ENCODE measurements around the gene COX4I2.
"Not testable (repeated sequence)": the region's sequence is repeated elsewhere in the genome, so short reads cannot be mapped to it uniquely, and the experiment has no call there.

The COX4I2 gene

DNA sequence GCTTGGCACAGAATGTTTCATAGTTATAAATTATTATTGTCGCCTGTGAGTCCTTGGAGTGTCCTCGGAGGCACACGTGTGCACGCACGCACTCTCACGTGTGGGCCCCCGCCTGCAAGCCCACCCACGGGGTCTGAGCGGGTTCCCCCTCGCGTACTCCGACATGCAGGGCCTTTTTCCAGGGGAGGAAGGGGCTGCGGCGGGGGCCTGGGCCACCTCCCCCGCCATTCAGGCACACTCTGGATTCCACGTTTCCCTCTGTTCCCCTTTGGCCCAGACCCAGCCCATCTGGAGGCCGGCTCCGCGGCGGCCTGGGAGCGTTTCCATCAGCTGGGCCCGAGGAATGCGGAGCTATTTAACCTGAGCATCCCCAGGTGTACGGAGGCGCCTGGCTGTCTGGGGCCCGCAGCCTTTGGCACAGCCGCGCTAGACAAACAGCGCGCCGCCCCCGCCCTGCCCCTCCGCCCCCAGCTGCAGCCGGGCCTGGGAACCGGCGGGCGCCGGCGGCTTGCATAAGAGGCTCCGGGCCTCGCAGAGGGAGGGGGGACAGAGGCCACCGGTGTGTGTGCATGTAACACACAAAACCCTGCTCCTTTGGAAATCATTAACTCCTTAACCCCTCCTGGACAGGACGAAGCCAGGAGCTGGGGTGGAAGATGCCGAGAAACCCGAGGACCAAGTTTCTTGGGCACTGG, 29.3 kb upstream of the COX4I2 start:
- no peak for DNase-seq

DNA sequence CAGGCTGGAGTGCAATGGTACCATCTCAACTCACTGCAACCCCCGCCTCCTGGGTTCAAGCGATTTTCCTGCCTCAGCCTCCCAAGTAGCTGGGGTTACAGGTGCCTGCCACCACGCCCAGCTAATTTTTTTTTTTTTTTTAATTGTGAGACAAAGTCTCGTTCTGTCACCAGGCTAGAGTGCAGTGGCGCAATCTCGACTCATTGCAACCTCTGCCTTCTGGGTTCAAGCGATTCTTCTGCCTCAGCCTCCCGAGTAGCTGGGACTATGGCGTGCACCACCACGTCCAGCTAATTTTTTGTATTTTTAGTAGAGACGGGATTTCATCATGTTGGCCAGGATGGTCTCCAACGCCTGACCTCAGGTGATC, 25.5 kb upstream of the COX4I2 start:
- not testable (repeated sequence) for DNase-seq

DNA sequence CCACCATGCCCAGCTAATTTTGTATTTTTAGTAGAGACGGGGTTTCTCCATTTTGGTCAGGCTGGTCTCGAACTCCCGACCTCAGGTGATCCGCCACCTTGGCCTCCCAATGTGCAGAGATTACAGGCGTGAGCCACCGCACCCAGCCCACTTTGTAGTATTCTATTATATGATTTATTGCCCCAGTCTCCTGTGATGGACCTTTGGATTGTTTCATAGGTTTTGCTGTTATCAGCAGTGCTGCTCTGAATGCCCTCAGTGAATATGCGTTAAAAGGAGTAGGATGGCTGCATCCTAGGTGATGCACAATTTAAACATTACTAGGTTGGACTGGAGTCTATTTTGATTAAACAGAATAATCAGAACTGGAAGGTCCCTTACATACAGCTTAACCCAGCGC, 22.3 kb upstream of the COX4I2 start:
- no peak for DNase-seq

DNA sequence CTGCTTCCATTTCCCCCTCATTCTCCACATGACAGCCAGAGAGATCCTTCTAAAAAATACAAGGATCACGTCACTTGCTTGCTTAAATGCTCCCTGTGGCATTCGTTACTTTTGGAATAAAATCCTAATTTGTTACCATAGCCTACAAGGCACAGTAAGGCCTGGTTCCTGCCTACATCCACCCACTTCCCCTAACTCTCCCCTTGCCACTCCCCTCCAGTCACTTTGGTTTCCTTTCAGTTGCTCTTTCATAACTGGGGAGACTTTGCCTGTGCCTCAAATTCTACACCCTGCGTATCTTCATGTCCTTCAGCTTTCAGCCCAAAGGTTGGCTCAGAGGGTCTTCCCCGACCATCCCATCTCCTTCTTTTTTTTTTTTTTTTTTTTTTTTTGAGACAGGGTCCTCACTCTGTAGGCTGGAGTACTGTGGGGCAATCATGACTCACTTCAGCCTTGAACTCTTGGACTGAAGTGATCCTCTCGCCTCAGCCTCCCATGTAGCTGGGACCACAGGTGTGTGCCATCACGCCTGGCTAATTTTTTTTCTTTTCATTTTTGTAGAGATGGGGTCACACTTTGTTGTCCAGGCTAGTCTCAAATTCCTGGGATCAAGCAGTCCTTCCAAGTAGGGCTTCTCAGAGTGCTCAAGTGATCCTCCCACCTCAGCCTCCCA, 20.1 kb upstream of the COX4I2 start:
- no peak for DNase-seq

DNA sequence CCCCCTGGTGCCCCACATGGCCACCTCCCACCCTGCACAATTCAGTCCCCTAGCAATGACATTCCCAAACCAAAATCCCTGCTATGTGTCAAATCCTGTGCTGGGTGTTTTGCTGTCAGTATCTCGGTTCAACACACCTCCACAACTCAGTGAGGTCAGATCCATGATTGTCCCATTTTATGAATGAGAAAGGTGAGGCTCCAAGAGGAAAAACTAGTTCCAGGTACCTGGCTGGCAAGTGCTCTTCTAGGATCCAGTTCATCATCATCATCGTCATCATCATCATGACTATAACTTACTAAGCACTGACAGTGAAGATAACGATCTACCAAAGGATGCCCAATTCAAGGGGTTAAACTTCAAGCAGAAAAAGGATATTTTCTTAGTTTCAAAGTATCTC, 17.5 kb upstream of the COX4I2 start:
- DNase-seq: no peak

DNA sequence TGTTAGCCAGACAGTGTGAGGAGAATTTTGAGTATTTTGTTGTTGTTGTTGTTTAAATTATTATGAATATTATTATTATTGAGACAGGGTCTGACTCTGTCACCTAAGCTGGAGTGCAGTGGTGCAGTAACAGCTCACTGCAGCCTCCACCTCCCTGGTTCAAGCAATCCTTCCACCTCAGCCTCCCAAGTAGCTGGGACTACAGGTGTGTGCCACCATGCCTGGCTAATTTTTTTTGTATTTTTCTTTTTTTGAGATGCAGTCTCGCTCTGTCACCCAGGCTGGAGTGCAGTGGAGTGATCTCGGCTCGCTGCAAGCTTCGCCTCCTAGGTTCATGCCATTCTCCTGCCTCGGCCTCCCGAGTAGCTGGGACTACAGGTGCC, 14.6 kb upstream of the COX4I2 start:
- DNase-seq: not testable (repeated sequence)

DNA sequence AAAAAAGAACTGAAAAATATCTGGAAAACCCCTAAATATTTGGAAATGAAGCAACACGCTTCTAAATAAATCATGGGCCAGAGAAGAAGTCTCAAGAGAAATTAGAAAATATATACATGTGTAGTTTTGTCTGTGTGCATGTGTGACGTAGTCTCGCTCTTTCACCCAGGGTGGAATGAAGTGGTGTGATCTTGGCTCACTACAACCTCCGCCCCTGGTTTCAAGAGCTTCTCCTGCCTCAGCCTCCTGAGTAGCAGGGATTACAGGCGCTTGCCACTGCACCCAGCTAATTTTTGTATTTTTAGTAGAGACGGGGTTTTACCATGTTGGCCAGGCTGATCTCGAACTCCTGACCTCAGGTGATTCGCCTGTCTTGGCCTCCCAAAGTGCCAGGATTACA, 11.2 kb upstream of the COX4I2 start:
- DNase-seq: not testable (repeated sequence)

DNA sequence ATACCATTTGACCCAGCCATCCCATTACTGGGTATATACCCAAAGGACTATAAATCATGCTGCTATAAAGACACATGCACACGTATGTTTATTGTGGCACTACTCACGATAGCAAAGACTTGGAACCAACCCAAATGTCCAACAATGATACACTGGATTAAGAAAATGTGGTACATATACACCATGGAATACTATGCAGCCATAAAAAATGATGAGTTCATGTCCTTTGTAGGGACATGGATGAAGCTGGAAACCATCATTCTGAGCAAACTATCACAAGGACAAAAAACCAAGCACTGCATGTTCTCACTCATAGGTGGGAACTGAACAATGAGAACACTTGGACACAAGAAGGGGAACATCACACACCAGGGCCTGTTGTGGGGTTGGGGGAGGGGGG, 9.7 kb upstream of the COX4I2 start:
- not testable (repeated sequence) for DNase-seq

DNA sequence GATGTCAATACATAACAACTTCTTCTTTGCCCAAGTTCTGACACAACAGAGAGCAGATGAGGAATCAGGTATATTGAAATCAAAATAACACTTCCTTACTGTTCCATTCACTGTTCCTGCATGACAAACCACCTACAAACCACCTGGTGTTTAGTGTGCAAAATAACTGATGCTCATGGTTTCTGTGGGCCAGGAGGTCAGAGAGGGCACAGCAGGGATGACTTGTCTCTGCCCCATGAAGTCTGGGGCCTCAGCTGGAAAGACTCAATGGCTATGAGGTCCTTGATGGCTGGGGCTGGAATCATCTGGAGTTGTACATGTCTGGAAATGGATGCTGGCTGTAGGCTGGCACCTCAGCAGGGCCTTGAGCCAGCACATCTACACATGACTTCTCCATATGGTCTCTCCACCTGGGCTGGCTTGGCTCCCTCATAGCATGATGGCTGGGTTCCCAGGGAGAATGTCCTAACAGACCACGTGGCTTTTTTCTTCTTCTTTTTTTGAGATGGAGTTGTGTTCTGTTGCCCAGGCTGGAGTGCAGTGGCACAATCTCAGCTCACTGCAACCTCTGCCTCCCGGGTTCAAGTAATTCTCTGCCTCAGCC, 7.4 kb upstream of the COX4I2 start:
- no peak for DNase-seq

DNA sequence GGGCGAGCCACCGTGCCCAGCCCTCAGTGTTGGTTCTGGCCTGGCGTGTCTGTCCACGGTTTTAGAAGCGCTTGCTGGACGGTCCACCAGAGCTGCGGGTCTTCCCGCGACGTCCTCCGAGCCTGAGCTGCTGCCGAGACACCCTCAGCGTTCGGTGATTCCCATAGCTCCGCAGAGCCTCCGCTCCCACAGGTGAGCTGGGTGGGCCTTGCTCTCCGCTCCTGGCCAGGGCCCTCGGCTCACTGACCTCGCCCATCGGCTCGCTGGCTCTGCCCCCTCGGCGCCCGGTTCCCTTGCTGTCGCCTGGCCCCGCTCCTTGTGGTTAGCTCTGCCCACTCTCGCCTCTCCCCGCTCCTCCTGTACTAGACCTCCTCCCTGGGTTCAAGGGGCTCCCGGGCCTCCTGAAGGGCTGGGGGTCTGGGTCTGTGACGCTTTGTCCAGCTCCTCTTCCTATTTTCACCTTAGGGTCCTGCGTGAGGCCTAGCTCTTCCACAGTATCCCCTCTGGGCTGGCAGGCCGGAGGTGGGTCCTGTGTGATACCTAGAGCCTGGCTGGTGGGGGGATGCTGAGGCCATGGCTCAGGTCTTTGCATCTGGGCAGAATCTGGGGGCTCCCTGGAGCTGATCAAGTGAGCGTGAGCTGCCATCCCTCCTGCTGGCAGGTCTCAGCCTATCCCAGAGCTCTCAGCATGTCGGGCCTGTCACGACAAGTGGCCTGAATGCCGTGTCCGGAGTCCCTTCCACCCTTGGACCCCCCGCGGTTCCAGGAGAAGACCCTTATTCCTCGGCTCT, 5.0 kb upstream of the COX4I2 start:
- no peak for DNase-seq

DNA sequence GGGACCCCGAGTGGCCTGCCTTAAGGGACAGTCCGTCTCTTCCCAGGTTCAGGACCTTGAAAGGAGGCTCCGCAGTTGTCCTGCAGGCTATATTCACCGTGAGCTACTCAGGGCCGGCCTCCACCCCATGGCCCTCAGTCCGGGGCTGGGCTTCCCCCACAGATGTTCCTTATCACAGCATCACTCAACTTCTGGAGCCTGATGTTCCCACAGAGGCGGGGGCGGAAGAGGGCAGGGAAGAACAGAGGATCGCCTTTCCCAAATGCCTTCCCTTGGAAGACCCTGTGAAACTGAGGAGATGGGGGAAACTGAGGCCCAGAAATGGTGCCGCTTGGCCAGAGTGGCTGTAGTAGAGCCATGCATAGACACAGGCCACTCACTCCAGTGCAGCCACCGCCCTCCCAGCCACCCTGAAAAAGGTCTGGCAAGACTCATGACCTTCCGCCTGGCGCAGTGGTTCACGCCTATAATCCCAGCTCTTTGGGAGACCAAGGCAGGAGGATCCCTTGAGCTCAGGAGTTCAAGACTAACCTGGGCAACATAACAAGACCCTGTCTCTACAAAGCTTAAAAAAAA, 4.3 kb upstream of the COX4I2 start:
- no peak for DNase-seq

DNA sequence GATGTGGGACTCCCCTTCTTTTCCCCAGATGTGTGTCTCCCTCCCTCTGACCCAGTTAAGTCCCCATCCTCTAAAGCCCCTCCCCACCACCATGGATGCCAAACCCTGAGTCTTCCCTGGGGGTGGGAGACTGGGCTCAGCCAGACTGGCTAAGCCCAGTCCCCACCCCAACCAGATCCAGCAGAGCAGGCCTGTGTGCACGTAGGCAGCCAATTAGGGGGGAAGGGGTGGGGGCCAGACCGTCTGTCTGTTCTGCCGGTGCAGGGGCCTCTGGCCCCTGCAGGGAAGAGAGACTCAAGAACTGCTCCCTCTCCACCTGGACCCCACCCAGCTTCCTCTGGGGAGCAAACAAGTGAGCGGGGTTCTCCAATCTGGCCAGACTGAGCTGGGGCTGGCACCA, 605 bp downstream of the COX4I2 start:
- no peak for DNase-seq

DNA sequence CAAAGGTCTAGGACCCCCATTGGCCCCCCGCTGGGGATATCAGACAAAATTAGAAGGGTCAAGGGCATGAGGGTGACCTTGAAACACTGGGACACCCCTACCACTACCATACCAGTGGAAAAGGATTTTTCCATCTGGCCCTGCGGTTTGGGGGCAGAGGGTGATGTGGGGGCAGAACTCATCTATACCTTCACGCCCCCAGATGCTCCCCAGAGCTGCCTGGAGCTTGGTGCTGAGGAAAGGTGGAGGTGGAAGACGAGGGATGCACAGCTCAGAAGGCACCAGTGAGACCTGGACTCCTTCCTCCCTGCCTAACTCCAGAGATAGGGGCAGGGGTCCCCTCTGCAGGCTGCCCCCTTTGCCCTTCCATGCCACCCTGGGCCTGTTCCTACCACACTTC, 1.1 kb downstream of the COX4I2 start:
- no peak for DNase-seq

DNA sequence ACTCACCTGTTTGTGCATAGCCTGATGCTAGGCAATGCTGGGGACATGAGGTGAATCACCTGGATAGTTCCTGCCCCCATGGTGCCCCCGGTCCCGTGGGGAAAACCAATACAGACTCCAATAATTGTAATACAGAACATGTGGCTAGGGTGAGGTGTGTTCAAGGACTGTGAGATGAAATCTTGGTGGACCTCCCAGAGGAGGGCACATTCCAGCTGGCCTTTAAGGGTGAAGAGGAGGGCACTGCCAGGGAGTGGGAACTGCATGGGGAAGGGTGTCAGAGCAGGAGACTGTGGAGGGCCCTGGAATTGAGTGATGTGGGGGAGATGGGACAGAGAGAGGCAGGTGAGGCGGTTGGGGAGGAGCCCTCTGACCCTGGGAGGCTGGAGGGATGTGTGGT, 2.5 kb downstream of the COX4I2 start:
- no peak for DNase-seq

DNA sequence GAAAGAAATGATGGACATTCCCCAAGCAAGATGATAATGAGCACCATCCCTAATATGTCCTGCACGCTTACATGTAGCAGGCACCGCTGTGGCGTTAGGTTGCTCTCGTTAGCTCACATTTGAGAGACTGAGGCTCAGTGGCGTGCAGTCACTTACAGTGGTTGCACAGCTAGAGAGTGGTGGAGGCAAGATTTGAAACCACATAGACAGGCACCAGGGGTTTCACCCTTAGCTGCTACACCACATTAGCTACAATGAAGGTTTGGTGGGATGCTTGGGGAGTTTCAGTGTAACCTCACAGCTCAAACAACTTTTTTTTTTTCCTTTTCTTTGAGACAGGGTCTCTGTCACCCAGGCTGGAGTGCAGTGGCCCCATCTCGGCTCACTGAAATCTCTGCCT, 3.7 kb downstream of the COX4I2 start:
- no peak for DNase-seq

DNA sequence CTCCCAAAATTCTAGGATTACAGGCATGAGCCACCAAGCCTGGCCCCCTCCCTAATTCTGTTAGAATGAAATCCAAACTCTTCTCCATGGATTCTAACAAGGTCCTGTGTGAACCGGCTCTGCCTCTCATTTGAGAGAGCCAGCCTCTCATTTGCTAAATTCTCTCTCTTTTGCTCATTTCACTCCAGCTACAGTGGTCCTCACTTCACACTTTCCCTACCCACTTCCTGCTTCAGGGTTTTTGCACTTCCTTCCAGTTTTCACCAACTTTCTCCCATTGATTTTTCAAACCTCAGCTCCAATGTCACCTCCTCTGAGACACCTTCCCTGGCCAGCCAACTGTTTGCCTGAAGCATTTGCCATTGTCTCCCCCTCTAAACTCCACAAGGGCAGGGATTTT, 5.1 kb downstream of the COX4I2 start:
- DNase-seq: peak; percentile 18

DNA sequence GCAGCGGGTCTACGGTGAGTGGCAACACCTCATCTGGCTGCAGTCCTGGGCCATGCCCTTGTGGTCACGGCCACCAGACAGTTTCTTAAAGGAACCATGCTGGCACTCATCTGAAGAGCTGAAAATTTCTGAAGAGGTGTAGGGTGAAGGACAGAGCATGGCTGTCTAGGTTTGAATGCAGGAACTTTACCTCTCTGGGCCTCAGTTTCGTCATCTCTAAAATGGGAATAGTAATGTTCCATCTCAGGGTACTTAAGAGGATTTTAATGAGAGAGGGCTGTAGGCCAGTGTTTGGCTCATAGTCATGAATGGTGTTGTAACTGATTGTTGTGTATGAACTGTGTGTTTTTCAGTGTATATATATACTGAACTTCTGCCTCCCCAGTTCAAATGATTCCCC, 5.8 kb downstream of the COX4I2 start:
- no peak for DNase-seq

DNA sequence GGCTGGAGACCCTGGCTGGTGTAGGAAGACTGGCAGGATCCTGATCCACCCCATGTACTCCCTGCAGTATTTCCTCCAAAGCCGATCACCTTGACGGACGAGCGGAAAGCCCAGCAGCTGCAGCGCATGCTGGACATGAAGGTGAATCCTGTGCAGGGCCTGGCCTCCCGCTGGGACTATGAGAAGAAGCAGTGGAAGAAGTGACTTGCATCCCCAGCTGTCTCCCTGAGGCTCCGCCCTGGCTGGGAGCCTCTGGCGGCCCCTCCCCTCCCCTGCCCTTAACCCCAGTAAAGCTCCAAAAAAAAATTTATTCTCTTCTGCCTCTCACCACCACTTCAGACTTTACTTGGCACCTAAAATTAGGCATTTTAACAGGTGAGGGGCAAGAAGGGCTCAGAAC, 7.0 kb downstream of the COX4I2 start:
- no peak for DNase-seq

DNA sequence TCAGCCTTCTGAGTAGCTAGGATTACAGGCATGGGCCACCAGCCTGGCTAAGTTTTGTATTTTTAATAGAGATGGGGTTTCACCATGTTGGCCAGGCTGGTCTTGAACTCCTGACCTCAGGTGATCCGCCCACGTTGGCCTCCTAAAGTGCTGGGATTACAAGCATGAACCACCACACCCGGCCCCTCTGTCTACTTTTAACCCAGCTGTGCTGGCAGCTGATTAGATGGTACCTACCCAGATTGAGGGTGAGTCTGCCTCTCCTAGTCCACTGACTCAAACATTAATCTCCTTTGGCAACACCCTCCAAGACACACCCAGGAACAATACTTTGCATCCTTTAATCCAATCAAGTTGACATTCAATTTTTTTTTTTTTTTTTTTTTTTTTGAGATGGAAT, 10.4 kb downstream of the COX4I2 start:
- DNase-seq: not testable (repeated sequence)

DNA sequence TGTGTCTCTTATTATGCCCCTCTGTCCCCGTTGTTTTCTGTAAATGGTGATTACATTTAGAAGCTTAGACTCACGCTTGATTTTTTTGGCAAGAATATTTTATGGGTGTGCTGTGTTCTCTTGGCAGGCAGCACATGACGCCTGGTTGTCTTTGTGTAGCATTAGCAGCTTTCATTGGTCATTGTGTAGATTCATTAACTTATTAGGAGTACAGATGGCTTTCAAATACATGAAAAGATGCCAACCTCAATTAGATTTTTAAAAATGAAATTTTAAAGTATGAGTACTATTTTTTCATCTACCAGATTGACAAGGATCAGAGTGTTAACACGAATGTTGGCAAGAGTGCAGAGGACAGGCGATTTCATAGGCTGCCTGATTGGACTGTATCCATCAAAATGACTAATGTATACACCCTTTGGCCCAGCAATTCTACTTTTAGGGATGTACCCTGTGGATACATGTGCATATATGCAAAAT, 15.2 kb downstream of the COX4I2 start:
- no peak for DNase-seq

DNA sequence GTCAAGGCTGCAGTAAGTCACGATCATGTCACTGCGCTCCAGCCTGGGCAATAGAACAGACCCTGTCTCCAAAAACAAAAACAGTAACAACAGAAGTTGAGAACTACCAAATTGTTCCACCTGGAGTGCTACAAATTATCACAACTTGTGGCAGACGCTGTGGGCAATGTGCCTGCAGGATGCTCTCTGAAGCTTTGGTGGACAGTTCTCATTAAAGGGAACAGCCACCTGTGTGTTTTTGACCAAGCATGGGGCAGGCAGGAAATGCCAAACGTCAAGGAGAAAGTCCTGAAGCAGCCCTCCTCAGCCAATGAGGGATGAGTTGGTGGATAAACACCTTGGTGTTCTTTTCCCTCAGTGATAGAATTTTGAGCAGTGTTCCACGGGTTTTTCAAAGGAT, 15.8 kb downstream of the COX4I2 start:
- DNase-seq: no peak

DNA sequence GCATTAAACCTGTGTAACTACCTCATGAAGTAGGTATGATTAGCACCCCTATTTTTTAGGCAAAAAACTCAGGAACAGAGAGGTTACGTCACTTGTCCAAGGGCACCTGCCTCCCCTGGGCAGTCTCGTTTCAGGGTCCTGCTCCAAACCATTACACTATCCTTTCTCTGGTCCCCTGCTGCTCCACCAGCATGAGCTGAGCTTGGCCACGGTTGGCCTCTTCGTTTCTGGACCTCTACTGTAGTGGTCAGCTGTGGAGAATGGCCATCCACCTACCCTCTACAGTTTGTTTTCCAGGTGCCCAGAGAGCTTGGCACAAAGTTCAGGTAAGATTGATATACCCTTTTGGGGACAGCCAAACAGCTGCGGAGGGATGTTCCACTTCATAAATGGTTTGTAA, 16.8 kb downstream of the COX4I2 start:
- no peak for DNase-seq

All from activated CD4-positive, alpha-beta T cell treated with anti-CD3 and anti-CD28 coated beads, Interleukin-2, Interleukin-6, amounts not matched to agents 100 ng/mL and 50 ng/mL, durations not matched to agents 16 hours and 8 hours (primary cell).